ENCODE measurements around the gene PRDM1. TPM values are rescaled to one million over a fixed set of nuclear protein-coding genes. Genes with fewer than 3 reads are reported as not detected.

PRDM1 gene
- total RNA-seq, 1 donor from 2014 or later, result 2.7 TPM

DNA sequence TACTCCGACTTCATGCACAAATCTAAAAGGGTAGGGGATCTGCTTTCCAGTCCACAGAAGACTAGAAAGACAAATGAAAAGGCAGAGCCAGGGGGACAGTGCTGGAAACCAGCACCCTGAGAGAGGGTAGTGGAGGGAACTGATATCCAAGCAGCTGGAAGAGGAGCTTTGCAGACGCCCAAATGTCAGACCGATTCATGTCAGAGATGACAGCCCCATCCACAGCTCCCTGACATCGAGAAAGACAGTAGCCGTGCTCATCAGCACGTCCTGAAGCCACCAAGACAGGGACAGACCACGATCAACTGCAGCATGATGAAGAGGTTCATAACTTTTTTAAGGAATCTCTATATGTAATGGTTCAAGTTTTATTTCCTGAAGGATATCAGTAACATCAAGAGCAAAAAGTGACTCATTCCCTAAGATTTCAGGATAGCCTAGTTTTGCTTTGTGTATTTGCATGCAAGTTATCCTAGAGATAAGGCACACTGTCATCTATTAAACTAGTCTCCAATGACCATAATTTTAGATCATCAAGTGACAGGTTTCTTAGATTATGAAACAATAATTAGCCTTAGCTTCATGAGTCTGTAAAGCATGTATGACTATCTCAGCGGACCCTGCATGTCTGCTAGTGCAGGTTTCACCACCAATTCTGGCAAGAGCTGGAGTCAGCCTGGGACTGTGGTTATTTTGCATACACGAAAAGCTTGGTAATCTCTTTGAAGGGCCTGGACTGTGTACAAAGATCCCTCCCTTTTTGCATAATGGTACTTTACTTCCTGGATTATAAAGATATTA is 43.0 kb downstream of the PRDM1 start:
- Histone ChIP-seq H3K27me3 (ENCODE audit: control insufficient read depth, insufficient read depth, low read length) (no peaks in the 10 kb centered on the region), H3K4me3 (ENCODE audit: low read depth, low read length) (no peak overlapping the region), H3K36me3 (ENCODE audit: control insufficient read depth, insufficient read depth, low read length) (no peaks in the 10 kb centered on the region)
- no peak for DNase-seq (ENCODE audit: low read depth)
- TF ChIP-seq, protein P1, sequence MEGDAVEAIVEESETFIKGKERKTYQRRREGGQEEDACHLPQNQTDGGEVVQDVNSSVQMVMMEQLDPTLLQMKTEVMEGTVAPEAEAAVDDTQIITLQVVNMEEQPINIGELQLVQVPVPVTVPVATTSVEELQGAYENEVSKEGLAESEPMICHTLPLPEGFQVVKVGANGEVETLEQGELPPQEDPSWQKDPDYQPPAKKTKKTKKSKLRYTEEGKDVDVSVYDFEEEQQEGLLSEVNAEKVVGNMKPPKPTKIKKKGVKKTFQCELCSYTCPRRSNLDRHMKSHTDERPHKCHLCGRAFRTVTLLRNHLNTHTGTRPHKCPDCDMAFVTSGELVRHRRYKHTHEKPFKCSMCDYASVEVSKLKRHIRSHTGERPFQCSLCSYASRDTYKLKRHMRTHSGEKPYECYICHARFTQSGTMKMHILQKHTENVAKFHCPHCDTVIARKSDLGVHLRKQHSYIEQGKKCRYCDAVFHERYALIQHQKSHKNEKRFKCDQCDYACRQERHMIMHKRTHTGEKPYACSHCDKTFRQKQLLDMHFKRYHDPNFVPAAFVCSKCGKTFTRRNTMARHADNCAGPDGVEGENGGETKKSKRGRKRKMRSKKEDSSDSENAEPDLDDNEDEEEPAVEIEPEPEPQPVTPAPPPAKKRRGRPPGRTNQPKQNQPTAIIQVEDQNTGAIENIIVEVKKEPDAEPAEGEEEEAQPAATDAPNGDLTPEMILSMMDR (IDR thresholded peaks at IDR 0.05; ENCODE audit: insufficient read depth, low read length, poor library complexity, severe bottlenecking), result no peak

DNA sequence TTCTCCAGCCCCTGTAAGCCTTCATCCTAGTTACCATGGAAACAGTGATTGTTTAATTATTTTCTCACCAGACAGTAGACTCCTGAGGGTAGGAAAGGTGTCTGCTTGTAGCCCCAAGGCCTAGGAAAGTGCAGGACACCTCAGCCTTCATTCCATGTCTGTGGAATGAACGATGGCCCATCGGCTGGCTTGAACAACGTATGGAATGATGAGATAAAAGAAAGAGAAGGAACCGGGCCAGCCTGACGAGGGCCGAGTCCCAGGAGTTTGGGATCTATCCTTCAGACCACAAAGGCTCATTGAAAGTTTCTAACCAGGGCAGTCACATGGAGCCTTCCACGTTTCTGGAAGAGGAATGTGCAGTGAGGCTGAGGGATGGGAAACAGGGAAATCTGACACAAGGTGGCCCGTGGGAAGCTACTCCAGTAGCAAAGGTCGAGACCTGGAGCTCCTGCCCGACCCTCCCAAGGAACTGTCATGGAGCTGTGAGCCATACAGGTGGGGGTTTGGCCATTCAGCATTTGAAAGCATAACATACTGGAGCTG is 46.1 kb downstream of the PRDM1 start:
- Histone ChIP-seq H3K4me3 (ENCODE audit: low read depth, low read length) (no peak overlapping the region), H3K27me3 (ENCODE audit: control insufficient read depth, insufficient read depth, low read length) (no peaks in the 10 kb centered on the region), H3K36me3 (ENCODE audit: control insufficient read depth, insufficient read depth, low read length) (no peaks in the 10 kb centered on the region)
- TF ChIP-seq, protein P1 (IDR thresholded peaks at IDR 0.05; ENCODE audit: insufficient read depth, low read length, poor library complexity, severe bottlenecking), result no peak
- DNase-seq (ENCODE audit: low read depth), result no peak

DNA sequence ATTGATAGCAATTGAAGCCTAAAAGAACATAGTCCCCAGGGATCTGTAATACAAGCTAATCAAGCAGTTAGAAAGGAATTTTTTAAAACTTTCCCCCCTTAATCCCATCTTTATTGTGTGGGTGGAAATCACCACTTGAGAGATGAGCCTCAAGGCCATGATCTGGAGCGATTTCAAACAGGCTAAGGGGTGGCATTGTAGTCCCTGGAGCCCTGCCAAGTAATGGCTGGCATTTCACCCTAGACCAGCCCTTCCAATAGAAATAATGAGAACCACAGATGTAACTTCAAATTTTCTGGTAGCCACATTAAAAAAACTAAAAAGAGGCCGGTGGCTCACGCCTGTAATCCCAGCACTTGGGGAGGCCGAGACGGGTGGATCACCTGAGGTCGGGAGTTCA is 46.9 kb downstream of the PRDM1 start:
- Histone ChIP-seq H3K27me3 (ENCODE audit: control insufficient read depth, insufficient read depth, low read length) (no peaks in the 10 kb centered on the region), H3K36me3 (ENCODE audit: control insufficient read depth, insufficient read depth, low read length) (no peaks in the 10 kb centered on the region), H3K4me3 (ENCODE audit: low read depth, low read length) (no peak overlapping the region)
- TF ChIP-seq, protein P1 (IDR thresholded peaks at IDR 0.05; ENCODE audit: insufficient read depth, low read length, poor library complexity, severe bottlenecking), result no peak
- DNase-seq (ENCODE audit: low read depth), result no peak

DNA sequence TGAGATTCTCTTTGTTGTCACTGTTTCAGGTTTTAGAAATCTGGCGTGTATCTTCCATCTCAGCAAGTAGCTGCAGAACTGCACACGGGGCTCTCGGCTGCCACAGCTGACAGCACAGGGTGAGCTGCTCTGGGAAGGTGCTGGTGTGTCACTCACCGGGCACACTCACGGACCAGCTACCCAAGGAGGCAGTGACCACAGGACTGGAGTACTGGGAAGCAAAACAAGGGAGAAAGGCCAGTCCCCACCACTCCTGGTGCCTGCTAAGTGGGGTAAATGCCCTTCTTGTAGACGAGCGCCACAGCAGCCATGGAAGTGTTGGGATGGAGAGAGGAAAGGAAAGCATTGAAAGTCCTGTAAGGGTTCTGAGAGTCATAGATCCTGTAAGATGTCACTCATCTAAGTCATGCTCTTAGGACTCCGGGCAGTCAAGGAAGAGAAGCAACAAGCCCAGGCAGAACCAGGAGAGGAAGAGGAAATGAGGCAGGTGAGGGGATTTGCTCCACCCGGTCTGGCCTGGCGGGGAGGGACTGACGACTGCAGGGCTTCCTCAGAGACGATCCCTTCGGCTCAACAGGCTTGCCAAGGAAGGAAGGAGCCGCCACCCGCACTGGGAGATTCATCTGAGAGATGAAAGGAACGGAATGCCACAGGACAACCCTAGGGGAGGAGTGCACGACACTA is 48.1 kb downstream of the PRDM1 start:
- no peaks in the 10 kb centered on the region for H3K36me3 ChIP-seq (ENCODE audit: control insufficient read depth, insufficient read depth, low read length)
- no peak for DNase-seq (ENCODE audit: low read depth)
- no peaks in the 10 kb centered on the region for H3K27me3 ChIP-seq (ENCODE audit: control insufficient read depth, insufficient read depth, low read length)
- no peak overlapping the region for H3K4me3 ChIP-seq (ENCODE audit: low read depth, low read length)
- TF ChIP-seq, protein P1 (IDR thresholded peaks at IDR 0.05; ENCODE audit: insufficient read depth, low read length, poor library complexity, severe bottlenecking), result no peak

DNA sequence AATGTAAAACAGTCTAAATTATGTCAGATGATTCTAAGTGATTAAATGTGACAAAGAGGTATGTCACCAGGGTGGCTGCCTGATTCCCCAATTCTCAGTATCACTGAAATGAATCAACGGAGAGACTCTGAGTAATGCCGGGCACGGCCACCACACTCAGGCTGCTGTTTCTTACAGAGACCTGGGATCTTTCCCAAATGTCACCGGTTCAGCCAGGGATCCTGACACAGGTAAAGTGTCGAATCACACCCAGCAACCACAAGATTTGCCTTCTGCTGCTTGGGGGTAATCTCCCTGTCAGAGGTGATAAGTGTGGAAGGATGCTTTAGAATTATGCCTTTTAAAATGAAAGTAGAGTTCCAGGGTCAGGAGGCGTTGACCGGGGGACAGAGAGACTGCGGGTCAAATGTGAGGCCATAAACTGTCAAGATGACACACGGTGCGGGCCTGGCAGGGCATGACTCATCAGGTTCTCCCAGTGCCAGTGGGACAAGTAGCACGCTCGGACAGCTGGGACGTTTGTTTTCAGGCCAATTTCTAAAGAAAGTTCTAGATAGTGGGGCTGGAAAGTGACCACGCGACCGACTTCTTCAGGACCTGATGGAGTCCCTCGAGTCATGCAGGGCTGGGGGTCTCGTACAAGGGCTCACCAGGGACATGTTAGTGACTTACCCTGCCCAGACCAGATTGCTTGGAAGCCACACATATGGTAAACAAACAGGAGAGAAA is 48.9 kb downstream of the PRDM1 start:
- no peak for DNase-seq (ENCODE audit: low read depth)
- H3K4me3 ChIP-seq (ENCODE audit: low read depth, low read length), result no peak overlapping the region
- H3K36me3 ChIP-seq (ENCODE audit: control insufficient read depth, insufficient read depth, low read length), result no peaks in the 10 kb centered on the region
- no peaks in the 10 kb centered on the region for H3K27me3 ChIP-seq (ENCODE audit: control insufficient read depth, insufficient read depth, low read length)
- TF ChIP-seq, protein P1 (IDR thresholded peaks at IDR 0.05; ENCODE audit: insufficient read depth, low read length, poor library complexity, severe bottlenecking), result no peak
